ENCODE data around the gene ACTN1.
"Not testable (repeated sequence)": the region's sequence is repeated elsewhere in the genome, so short reads cannot be mapped to it uniquely, and the experiment has no call there.

The ACTN1 gene

GRCh38 chr14:68979021-68979721, at the start of gene ACTN1:
TSS of gene ACTN1 (minus strand) at chr14:68979302. CDS start at chr14:68979056, 246 bp downstream.
- DNase-seq, result peak in 50 of 51 donors; percentile 20 to 87 (median 74)

- DNase-seq, result no peak
These were observed 48.3 kb upstream of the ACTN1 start for GRCh38 chr14:69027242-69027913.

DNA sequence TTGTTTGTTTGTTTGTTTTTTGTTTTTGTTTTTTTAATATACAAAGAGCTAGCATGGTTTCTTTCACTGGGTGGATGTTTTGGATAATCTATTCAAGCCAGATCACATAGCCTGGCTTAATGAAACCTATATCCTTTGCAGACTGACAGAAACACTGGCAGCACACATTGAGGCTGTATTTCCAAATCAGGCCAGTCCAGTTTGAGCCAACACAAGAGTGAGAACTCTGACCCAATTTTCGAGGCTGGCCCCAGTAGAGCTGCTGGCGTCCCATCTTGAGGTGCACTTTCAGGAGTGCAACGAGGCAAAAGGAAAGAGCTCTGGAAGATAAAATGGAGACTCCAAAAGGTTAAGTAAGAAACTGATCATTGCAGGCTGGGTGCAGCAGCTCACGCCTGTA, 43.9 kb upstream of the ACTN1 start:
- no peak for DNase-seq

DNA sequence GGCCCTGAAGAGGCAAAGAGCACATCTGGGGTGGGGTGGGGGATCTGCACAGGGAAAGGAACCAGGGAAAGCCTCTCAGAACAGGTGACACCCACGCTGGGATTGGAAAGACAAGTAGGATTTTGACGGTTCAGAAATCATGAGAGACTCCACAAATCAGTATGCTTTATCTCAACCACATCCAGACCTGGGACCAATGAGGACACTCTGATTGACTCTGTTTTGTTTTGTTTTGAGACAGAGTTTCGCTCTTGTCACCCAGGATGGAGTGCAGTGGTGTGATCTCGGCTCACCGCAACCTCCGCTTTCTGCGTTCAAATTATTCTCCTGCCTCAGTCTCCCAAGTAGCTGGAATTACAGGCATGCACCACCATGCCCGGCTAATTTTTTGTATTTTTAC, 43.0 kb upstream of the ACTN1 start:
- DNase-seq, result not testable (repeated sequence)

- no peak for DNase-seq
These were observed 38.6 kb upstream of the ACTN1 start for GRCh38 chr14:69017706-69018105.

DNA sequence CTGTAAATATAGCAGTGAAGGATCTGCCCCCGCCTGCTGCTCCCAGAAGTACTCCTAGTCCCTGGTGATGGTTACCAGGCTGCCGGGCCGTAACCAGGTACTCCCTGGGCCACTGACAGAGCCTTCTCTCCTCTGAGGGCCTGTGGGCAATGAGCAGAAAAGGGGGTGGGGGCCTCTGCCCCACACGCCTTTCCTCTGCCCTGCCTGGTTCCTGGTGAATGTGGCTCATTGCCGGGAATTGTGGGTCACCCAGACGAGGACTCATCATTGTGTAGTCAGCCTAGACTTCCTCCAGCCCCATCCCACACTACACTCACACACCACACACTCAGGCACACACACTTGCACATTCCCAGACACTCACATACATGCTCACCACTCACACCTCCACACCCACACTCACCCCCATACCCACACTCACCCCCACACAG, 35.7 kb upstream of the ACTN1 start:
- peak in 1 of 51 donors; percentile 56 for DNase-seq

DNA sequence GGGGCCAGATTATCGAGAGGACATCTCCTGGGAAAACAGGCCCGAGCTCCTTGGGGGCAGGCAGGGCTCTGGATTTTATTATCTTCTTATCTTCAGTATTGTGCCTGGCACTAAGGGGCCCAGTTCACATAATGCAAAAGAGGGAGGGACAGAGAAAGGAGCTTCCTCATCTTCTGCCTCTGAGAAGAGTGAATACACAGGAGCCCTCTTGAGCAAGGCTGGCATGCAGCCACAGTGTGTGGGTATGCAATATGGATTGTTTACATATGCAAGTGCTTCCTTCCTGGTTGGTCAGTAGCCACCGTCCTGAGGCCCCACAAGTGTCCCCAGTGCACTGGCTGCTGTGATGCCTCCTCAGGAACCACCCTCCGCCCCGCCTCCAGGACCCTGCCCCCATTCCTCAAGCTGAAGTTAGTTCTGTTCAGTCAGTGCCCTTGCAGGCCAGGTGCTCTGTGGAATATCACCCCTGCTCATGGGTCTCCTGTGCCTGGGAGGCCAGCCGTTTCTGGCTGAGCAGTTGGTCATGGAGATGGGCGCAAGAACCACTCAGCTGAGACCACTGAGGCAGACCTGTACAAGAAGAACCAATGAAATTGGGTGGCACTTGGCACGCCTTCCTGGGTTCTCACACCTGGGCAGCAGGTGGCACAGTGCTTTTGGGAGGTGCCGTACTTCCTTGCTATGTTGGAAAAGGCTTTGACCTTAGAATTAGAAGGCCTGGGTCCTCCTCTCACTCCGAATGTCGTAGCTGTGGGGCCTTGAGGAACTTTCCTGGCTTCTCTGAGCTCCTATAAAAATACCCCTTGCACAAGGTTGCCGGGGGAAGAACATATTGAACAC, 35.1 kb upstream of the ACTN1 start:
- DNase-seq, result no peak

- no peak for DNase-seq
These were observed 33.3 kb upstream of the ACTN1 start for GRCh38 chr14:69012256-69012953.

DNA sequence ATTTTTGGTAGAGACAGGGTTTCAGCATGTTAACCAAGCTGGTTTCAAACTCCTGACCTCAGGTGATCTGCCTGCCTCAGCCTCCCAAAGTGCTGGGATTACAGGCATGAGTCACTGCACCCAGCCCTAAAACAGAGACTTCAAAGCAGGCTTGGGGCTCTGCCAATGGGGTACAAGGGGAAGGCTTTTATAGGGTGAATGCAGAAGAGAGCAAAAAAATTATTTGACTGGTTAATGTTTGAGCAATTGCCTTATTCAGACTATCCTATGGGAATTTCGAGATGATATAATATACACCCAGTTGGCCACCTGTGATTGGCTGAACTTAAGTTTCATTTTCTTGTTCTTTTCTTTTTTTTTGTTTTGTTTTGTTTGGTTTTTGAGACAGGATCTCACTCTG, 31.5 kb upstream of the ACTN1 start:
- DNase-seq, result no peak

DNA sequence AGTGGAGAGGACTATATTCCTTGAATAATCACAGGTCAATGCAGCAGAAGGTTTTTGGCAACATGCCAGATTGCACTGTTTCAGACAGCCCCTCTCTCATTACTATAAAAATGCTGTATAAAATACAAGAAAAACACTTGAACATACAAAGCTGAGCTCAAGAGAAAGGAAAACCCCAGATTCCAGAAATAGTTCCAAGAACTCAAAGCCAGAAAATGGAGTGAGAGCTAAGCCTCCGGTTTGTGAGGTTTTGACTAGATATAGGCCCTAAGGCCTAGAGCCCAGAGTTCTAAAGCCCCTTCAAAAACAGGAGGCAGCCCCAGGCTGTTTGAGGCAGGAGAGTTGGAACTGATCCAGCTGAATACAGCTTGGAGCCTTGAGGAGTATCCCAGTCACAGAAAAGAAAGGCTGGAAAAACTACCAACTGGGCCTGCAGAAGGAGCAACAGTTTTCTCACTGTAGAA, 29.4 kb upstream of the ACTN1 start:
- DNase-seq, result no peak

DNA sequence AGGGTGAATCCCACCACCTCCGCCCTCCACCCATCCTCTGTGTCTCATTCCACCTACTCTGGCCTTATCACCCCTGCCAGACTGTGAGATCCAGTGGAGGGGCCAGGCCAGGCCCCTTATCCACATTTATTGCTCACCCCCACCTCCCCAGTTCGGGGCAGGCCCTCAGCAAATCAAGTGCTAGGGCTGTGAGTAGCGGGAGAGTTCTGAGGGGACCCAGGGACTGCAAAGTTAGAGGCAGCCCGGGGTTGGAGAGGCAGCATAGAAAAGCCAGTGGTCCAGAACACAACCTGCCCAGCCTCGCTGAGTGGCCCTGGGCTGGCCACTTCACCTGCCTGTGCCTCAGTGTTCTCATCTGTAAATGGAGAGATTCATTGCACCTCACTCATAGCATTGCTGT, 27.2 kb upstream of the ACTN1 start:
- no peak for DNase-seq

GRCh38 chr14:69005432-69006148, 26.5 kb upstream of the ACTN1 start:
- peak in 13 of 51 donors; percentile 2 to 72 (median 25) for DNase-seq

DNA sequence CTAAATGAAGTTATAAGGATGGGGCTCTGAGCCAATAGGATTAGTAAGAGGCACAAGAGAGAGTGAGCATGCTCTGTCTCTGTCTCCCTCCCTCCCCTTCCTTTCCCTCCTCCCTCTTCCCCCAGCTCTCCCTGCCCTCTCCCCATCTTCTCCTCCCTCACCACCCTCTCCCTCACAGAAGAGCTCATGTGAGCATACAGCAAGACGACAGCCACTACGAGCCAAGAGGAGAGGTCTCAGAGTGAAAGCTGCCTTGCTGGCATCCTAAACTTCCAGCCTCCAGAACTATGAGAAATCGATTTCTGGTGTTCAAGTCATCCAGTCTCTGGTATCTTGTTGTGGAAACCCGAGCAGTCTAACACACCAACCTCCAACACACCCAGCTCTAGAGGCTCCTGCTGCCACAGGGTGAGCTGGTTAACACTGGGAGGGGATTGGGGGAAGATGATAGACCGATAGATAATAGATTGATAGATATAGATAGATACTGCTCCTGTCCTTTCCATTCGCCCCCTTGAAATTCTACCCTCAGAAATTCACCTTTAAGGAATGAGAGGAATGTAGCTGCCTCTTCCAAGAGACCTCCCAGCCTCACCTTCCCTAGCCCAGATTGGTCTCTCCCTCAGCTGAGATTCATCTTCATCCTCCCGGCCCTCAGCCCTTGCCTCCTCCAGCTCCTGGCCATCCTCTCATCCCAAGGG, 25.8 kb upstream of the ACTN1 start:
- DNase-seq, result no peak

DNA sequence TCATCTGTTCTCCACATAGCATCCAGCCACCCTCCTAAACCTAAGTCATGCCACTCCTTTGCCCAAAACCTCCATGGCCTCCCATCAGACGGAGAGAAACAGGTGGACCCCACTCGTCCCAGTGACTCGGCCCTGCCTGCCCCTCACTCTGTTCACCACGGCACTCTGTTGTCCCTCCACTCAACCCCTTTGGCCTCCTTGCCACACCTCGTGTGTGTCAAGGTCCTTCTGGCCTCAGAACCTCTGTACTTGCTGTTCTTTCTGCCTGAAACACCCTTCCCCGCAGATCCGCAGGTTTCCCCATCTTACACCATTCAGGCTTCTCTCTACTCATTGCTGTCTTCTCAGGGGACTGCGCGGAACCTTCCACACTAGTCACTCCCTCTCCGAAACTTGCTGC, 24.5 kb upstream of the ACTN1 start:
- no peak for DNase-seq

- DNase-seq, result no peak
These were observed 23.0 kb upstream of the ACTN1 start for GRCh38 chr14:69002069-69002468.

GRCh38 chr14:69001375-69001774, 22.3 kb upstream of the ACTN1 start:
- DNase-seq, result no peak

GRCh38 chr14:68998062-68998461, 19.0 kb upstream of the ACTN1 start:
- no peak for DNase-seq

GRCh38 chr14:68995731-68996130, 16.6 kb upstream of the ACTN1 start:
- no peak for DNase-seq

GRCh38 chr14:68994056-68994455, 15.0 kb upstream of the ACTN1 start:
- no peak for DNase-seq

GRCh38 chr14:68987653-68988036, 8.5 kb upstream of the ACTN1 start:
- DNase-seq, result no peak

Measured in hypothalamus (tissue), 51 donors.